Uterus (tissue), 4 donors: ENCODE results near the gene MRPL38. TPM values are rescaled to one million over a fixed set of nuclear protein-coding genes. Genes with fewer than 3 reads are reported as not detected.
"Not testable (repeated sequence)": the region's sequence is repeated elsewhere in the genome, so short reads cannot be mapped to it uniquely, and the experiment has no call there.

ENCODE experiments used
- DNase-seq, 2 donors: peaks; one replicate each; pipeline ENCODE4 v3.0.0-alpha.2; 2019 to 2020
- H3K27ac ChIP-seq, 2 donors: fragments of 200-600 bp; sonication (generic); 1 replicate in 1 of 2; 2 replicates in 1 of 2; pipeline ENCODE4 v1.5.1; 2016 to 2018
- H3K27me3 ChIP-seq, 2 donors: fragments of 200-600 bp; sonication (generic); one replicate each; pipeline ENCODE4 v1.5.1; 2018 to 2019; ENCODE audit warnings: control low read depth in 1 of 2
- H3K36me3 ChIP-seq, 2 donors: fragments of 200-600 bp; sonication (generic); one replicate each; pipeline ENCODE4 v1.5.1; 2019; ENCODE audit warnings: control low read depth in 1 of 2
- H3K4me1 ChIP-seq, 2 donors: fragments of 200-600 bp; sonication (generic); one replicate each; pipeline ENCODE4 v1.5.1; 2018 to 2019; ENCODE audit warnings: control low read depth in 1 of 2
- H3K4me3 ChIP-seq, 2 donors: fragments of 200-600 bp; sonication (generic); 1 replicate in 1 of 2; 2 replicates in 1 of 2; pipeline ENCODE4 v1.5.1; 2018 to 2019; ENCODE audit warnings: mild to moderate bottlenecking in 1 of 2
- H3K9me3 ChIP-seq, 2 donors: fragments of 200-600 bp; sonication (generic); one replicate each; pipeline ENCODE4 v1.5.1; 2019; ENCODE audit warnings: control low read depth in 1 of 2
- POLR2A ChIP-seq, 2 donors: fragments of 450-650 bp; IDR thresholded peaks; one replicate each; pipeline ENCODE4 v1.6.1; 2016; ENCODE audit warnings: antibody characterized with exemption in 2 of 2, mild to moderate bottlenecking in 1 of 2, moderate library complexity in 1 of 2
- intact Hi-C: fragments of 100-400 bp; cut with DNase I; formaldehyde crosslinking; loops from one replicate; pipeline ENCODE4 v1.15.1; 2023; ENCODE audit warnings: low total_unique reads
- total RNA-seq, 4 donors: library from RNA; depleted of rRNA in 3 of 4; stranded (reverse); fragments of >200 nt in 3 of 4; gene quantifications; one replicate each; pipeline versions ENCODE4 v1.1.0 to v1.2.4, GENCODE V29; 2014 to 2023
- TF ChIP-seq, protein P1 (sequence below), 4 experiments: fragments of 200-600 bp in 2 of 4; fragments of 450-650 bp in 2 of 4; sonication (generic) in 2 of 4; IDR thresholded peaks; one replicate each; pipeline ENCODE4 v1.5.1; 2016 to 2019; ENCODE audit warnings: antibody characterized with exemption in 4 of 4, mild to moderate bottlenecking in 2 of 4, moderate library complexity in 1 of 4
- donor health status: DM: yes; HTN: yes; CAD: no.

Gene MRPL38
- total RNA-seq, 4 donors from 2014 or later, result 32.3 to 99.8 (median 47.8) TPM

DNA sequence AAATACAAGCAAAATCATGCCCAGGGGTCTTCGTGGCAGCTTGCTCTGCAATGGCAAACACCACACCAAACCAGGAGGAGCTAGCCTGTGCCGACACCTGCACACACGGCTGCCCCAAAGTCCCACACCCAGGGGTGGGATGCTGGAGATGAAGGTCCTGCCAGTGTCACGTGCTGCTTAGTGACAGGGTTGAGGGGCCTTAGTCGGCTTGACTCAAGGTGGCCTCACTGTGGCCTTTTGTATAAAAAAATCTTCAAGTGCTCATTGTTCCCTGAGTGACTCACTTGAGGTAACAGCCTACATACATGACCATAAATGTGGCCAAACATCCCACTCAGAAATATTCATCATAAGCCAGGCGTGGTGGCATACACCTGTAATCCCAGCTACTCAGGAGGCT lies 15.2 kb downstream of the MRPL38 start:
- Histone ChIP-seq H3K27me3 (no peaks in the 10 kb centered on the region), H3K9me3 (no peaks in the 10 kb centered on the region), H3K4me1 (peaks cover 0 to under 1% of the 10 kb centered on the region in 2 donors), H3K4me3 (no peak overlapping the region), H3K27ac (no peak overlapping the region), H3K36me3 (no peaks in the 10 kb centered on the region)
- DNase-seq, result no peak
- intact Hi-C loops, result no loop called here
- no peak for TF ChIP-seq POLR2A (IDR thresholded peaks at IDR 0.05)
- TF ChIP-seq, protein P1, sequence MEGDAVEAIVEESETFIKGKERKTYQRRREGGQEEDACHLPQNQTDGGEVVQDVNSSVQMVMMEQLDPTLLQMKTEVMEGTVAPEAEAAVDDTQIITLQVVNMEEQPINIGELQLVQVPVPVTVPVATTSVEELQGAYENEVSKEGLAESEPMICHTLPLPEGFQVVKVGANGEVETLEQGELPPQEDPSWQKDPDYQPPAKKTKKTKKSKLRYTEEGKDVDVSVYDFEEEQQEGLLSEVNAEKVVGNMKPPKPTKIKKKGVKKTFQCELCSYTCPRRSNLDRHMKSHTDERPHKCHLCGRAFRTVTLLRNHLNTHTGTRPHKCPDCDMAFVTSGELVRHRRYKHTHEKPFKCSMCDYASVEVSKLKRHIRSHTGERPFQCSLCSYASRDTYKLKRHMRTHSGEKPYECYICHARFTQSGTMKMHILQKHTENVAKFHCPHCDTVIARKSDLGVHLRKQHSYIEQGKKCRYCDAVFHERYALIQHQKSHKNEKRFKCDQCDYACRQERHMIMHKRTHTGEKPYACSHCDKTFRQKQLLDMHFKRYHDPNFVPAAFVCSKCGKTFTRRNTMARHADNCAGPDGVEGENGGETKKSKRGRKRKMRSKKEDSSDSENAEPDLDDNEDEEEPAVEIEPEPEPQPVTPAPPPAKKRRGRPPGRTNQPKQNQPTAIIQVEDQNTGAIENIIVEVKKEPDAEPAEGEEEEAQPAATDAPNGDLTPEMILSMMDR (IDR thresholded peaks at IDR 0.05), result no peak

DNA sequence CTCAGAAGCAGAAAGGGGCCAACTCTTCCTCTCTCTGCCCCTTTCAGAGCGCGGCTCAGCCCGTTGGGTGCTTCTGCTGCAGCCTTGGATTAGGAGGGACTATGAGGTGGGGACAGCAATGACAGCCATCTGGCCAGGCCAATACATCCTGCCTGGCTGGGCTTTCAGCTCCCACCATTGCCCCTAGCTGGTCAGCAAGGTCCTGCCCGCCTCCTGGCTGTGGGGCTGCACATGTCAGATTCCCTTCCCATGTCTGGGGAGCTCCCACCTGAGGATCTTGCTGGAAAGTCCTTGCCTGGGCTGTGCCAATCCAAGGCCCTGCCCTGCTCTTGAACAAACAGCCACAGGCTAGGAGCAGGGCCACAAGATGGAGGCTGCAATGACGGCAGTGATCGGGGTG lies 16.2 kb downstream of the MRPL38 start:
- no peak for DNase-seq
- no peak for TF ChIP-seq POLR2A (IDR thresholded peaks at IDR 0.05)
- TF ChIP-seq, protein P1 (IDR thresholded peaks at IDR 0.05), result no peak
- Histone ChIP-seq H3K4me1 (no peaks in the 10 kb centered on the region), H3K9me3 (no peaks in the 10 kb centered on the region), H3K36me3 (no peaks in the 10 kb centered on the region), H3K27me3 (no peaks in the 10 kb centered on the region), H3K4me3 (no peak overlapping the region), H3K27ac (no peak overlapping the region)
- intact Hi-C loops, result no loop called here

DNA sequence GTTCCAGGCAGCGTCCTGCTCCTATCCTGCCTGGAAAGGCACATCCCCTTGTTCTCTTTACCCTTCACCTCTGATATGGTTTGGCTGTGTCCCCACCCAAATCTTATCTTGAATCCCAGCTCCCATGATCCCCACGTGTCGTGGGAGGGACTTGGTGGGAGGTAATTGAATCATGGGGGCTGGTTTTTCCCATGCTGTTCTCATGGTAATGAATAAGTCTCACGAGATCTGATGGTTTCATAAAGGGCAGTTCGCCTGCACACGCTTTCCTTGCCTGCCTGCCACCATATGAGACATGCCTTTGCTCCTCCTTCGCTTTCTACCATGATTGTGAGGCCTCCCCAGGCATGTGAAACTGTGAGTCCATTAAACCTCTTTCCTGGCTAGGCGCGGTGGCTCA lies 18.8 kb downstream of the MRPL38 start:
- H3K36me3 ChIP-seq, H3K27me3 ChIP-seq, H3K27ac ChIP-seq, H3K9me3 ChIP-seq, H3K4me1 ChIP-seq, H3K4me3 ChIP-seq, intact Hi-C loops, DNase-seq: not testable (repeated sequence)

DNA sequence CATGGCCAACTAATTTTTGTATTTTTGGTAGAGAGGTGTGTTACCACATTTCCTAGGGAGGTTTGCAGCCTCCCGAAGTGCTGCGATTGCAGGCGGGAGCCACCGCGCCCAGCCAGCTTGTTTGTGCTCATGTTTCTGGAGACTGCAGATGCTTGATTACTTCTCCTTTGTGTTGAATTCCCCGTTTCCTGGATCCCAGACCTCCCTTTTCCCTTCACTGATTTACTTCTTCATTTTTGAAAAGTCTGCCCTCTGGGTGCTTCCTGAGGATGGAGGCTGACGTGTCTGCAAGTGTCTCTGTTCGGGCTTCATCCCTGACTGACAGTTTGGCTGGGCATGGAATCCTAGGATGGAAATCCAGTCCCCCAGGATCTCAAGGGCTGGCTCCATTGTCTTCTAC lies 19.3 kb downstream of the MRPL38 start:
- no peak for TF ChIP-seq POLR2A (IDR thresholded peaks at IDR 0.05)
- TF ChIP-seq, protein P1 (IDR thresholded peaks at IDR 0.05), result no peak
- intact Hi-C loops, result no loop called here
- Histone ChIP-seq H3K4me3 (no peak overlapping the region), H3K27ac (no peak overlapping the region), H3K27me3 (no peaks in the 10 kb centered on the region), H3K4me1 (no peaks in the 10 kb centered on the region), H3K36me3 (no peaks in the 10 kb centered on the region), H3K9me3 (no peaks in the 10 kb centered on the region)
- DNase-seq, result no peak

DNA sequence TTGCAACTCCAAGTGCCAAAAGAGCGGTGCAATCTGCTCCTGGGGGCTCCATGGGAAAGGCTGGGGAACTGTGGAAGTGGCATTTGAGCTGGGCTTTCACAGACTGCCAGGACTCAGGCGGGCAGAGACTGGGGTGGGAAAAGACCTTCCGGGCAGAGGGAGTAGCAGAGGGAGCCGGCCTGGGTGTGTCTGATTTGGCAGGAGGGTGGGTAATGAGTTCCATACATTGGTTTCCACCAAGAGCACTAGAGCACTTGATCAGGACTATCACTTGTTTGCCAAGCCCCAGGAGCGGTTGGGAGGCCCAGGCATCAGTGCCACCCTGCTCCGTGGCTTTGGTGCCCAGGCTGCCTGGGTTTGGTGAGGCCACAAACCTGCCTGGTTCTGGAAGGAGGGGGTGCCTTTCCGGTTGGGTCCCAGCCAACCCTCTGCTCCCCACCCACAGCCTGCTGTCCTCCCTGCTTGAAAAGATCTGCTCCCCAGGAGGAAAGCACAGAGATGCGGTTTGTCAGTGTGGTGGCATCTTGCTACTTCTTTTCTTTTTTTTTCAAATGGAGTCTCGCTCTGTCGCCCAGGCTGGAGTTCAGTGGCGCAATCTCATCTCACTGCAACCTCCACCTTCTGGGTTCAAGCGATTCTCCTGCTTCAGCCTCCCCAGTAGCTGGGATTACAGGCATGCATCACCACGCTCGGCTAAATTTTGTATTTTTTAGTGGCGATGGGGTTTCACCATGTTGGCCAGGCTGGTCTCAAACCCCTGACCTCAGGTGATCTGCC lies 22.8 kb downstream of the MRPL38 start:
- H3K27ac ChIP-seq, result no peak overlapping the region
- peaks cover 0 to 1% of the 10 kb centered on the region in 2 donors for H3K4me1 ChIP-seq
- H3K27me3 ChIP-seq, result no peaks in the 10 kb centered on the region
- DNase-seq, result no peak
- no peak for TF ChIP-seq POLR2A (IDR thresholded peaks at IDR 0.05)
- TF ChIP-seq, protein P1 (IDR thresholded peaks at IDR 0.05), result no peak
- no peaks in the 10 kb centered on the region for H3K36me3 ChIP-seq
- H3K9me3 ChIP-seq, result no peaks in the 10 kb centered on the region
- H3K4me3 ChIP-seq, result no peak overlapping the region
- intact Hi-C loops, result no loop called here
